ENCODE measurements around the gene USP31.

USP31 gene

DNA sequence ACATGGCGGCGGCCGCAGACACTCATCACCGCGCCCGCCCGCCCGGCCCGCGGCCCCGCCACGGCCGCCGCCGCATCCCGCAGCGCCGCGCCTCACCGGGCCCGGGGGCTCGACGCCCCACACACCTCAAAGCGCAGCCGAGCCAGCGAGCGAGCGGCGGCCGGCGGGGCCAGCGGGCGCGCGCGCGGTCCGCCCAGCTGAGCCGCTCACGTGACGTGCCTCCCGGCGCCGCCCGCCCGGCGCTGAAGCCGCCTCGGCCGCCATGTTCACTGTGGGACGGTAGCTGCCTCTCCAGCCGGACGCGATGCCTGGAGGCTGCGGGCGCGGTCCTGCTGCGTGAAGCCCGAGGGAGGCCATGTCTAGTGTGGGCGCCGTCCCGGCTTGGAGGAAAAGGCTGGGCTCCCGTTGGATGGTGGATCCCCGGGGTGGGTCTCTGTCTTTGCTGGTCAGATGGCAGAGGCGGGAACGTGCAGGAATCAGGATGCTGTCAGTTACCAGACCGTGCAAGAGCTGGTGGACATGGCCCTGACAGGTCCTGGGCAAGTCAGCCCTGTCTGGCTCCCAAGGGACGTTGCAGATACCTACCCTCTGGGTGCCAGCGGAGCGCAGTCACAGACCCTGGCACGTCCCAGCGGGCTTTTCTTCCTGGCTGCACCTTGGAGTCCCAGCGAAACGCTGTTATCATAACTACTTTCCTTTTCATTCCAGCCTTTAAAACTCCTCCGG is at the start of gene USP31:
Gene USP31, minus strand, starts transcription at position 186 of the 726 bp plus-strand sequence. Its CDS starts 182 bp downstream, at position 4.
- peak; percentile 96 for DNase-seq

- no peak for DNase-seq
Observed at GRCh38 chr16:23196539-23196938, 47.3 kb upstream of the USP31 start.

- no peak for DNase-seq
Observed at GRCh38 chr16:23195366-23195978, 46.2 kb upstream of the USP31 start.

- no peak for DNase-seq
Observed at GRCh38 chr16:23194497-23195221, 45.4 kb upstream of the USP31 start.

GRCh38 chr16:23188911-23189310 is 39.7 kb upstream of the USP31 start:
- no peak for DNase-seq

DNA sequence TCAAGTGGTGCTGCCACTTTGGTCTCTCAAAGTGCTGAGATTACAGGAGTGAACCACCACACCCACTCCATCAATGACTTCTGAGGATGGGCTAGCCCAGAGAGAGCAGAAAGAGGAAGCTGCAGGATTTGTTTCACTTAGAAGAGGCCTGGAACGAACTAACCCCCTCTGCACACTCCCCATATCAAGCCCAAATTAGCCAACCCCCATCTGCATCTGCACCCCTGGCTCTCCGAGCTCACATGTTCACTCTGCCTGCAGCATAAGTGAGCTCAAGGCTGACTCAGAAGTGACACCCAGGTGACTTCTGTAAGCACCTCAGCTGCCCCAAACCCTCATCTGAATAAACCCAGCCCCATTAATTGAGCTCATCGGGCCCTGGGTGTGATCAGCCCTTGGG is 38.1 kb upstream of the USP31 start:
- DNase-seq = no peak

GRCh38 chr16:23186171-23186570 is 36.9 kb upstream of the USP31 start:
- DNase-seq = no peak

DNA sequence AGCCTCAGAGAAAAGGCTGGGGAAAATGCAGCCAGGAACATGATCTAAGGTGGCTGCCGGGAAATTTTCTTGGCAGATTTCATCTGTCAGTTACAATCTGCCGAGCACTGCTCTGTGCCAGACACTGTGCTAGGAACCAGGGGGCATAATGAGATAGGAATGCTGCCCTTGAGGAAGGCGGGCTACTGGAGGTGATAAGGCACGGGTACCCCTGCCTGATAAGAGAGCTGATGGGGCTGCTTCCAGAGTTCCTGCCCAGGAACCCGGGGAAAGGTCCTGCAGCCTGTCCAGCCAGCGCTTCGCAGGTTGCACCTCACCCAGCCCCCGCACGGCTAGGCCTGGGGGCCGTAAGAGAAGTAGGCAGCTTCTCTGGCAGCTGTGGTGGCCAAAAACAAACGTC is 36.4 kb upstream of the USP31 start:
- DNase-seq = no peak

- no peak for DNase-seq
Observed at GRCh38 chr16:23183543-23183862, 34.3 kb upstream of the USP31 start.

DNA sequence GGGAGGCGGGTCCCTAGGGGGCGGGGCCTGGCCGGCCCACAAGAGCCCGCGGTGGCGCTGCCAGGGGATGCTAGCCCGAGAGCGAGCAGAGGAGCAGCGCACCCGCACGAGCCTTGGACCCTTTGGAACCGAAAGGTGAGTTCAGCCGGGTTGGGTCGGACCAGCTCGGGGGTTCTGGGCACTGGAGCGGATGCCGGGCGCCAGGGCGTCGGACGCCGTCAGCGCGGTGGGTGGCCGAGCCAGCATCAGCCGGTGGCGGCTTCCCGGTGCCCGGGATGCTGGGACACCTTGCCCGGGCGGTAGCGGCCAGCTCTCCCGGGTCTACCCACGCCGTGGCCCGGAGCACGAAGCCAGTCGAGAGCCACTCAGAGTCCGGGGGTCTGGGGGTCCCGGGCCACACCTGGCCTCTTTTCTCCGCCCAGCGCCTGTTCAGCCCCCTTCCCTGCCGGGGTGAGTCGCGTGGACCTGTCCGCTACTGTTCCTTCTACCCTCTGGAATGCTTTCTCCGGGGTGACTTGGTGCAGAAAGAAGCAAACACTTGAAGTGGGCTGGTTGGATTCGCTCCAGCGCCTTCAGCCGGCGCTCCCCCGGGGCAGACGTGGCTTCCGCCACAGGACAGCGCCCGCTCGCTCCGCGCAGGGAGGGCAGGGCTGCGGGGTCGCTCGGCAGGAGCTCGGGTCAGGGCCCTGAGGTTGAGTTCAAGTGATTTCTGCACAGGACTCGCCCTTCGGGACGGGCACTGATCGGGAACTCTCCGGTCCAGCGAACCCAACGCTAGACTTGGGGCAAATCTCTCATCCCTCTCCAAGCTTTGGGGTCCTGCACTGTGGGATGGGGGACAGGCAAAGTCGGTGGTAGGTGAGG is 33.7 kb upstream of the USP31 start, which contains the start of gene SCNN1G:
Gene SCNN1G, plus strand, starts transcription at position 67 of the 864 bp plus-strand sequence. CDS start 3,527 bp downstream, outside the sequence.
- DNase-seq = no peak

DNA sequence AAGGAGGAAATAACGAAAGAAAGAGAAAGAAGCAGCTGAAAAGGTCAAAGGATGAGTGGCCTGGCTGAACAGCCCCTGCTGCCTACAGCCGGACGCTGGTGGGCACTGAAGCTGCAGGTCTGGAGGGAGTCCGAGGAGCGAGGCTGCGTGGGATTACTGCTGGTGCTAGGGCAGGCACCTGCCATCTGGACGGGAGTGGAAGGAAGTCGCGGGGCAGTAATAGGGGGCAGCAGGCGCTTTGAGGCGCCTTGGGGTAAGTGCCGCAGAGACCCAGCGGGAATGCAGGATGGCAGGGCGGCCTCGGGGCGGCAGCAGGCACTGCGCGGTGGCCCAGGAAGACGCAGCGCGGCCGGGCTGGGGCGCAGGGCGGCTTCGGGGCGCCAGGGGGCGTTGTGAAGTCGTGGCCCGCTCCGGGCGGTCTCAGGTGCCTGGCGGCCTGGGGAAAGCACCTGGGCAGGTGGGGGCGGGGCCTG is 33.0 kb upstream of the USP31 start:
- DNase-seq = peak; percentile 89

- DNase-seq = no peak
Observed at GRCh38 chr16:23181506-23181905, 32.3 kb upstream of the USP31 start.

DNA sequence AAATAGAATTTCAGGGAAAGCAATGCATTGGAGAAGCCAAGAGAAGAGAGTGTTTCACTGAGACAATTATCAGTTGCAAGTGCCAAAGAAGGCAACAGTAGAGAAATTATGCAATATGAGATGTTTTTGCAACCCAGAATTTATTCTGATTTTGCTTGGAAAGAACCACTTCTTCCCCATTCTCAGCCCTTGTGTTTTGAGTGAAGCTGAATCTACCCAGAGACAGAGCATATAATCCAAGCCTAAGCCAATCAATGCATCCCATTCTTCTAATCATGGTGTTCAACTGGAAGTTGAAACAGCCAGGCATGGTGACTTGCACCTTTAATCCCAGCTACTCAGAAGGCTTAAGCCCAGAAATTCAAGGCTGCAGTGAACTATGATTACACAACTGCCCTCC is 26.4 kb upstream of the USP31 start:
- no peak for DNase-seq

DNA sequence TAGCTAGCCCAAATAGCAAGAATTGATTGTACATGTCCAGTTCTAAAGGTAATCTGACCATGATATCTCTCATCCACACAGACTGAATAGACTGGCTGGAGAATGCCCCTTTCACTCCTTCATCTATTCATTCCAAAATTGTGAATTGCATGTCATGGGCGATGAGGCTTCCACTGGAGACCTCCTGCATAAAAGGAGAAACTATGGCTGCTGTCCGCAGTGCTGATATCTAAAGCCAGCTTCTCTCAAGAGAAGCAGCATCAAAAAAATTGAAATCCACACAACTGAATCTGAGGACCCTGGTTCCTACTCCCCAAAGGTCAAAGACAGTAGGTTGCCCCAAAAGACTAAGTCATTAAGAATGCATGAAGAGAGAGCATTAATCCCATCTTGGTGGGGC is 25.4 kb upstream of the USP31 start:
- DNase-seq = no peak

DNA sequence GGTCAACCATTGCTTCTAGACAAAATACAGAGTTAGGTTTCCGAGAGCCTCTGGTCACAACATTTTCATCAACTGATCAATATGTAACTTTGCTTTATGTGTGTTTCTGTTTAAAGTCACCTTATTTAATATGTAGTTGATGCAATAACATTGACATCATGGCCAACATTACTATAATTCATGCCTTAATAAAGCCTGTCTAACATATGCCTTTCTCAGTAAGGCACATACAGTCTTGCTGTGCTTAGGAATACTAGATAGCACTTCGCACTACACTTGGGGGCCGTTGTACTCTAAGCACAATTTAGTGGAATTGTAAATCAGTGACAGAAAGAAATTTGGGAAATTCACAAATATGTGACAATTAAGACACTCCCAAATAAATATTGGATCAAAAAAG is 23.7 kb upstream of the USP31 start:
- DNase-seq = no peak

- no peak for DNase-seq
Observed at GRCh38 chr16:23172583-23172982, 23.3 kb upstream of the USP31 start.

DNA sequence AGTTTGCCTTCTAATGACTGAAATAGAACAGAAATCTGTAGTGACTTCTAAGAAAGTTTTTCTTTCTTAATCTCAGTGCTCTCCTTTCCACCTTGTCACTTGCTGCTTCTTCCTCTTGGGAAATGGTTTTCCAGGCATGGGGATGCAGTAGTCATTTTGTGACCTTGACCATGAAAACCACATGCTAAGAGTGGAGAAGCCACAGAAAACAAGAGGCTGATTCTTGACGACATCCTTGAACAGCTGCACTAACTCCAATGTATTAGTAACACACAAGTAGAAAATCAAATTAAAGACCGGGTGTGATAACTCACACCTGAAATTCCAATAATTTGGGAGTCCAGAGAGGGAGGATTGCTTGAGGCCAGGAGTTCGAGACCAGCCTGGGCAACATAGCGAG is 15.5 kb upstream of the USP31 start:
- DNase-seq = no peak

DNA sequence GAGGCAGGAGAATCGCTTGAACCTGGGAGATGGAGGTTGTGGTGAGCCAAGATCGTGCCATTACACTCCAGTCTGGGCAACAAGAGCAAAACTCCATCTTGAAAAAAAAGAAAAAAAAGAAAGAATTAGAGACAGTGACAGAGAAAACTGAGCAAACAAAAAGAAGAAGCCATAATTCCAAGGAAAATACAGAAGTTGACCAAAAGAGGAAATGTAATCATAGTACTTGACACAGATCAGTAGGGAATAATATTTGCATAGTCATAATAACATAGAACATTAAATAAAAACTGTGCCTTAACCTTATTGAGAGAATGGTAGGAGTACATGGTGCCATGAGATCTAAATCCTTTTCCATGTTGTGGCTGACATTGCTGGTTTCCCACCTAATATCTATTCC is 14.7 kb upstream of the USP31 start:
- no peak for DNase-seq

- DNase-seq = no peak
Observed at GRCh38 chr16:23160574-23160973, 11.3 kb upstream of the USP31 start.

GRCh38 chr16:23160082-23160481 is 10.8 kb upstream of the USP31 start:
- no peak for DNase-seq

GRCh38 chr16:23158114-23158513 is 8.9 kb upstream of the USP31 start:
- no peak for DNase-seq

- no peak for DNase-seq
Observed at GRCh38 chr16:23156946-23157460, 7.8 kb upstream of the USP31 start.

- no peak for DNase-seq
Observed at GRCh38 chr16:23156110-23156509, 6.9 kb upstream of the USP31 start.
